Stomach (tissue), 4 donors: Measurements from ENCODE around the gene NOVA2.

ENCODE experiments used
- CTCF ChIP-seq, 7 experiments: fragments of 450-650 bp in 4 of 7; fragments of 200-600 bp in 3 of 7; sonication (generic) in 3 of 7; IDR thresholded peaks; one replicate each; pipeline ENCODE4 v1.5.1; 2016 to 2019; ENCODE audit warnings: antibody characterized with exemption in 7 of 7, control low read depth in 2 of 7, mild to moderate bottlenecking in 1 of 7
- POLR2A ChIP-seq, 4 donors: fragments of 450-650 bp; IDR thresholded peaks; one replicate each; pipeline ENCODE4 v1.6.1; 2016; ENCODE audit warnings: antibody characterized with exemption in 4 of 4, control low read depth in 2 of 4, mild to moderate bottlenecking in 1 of 4, moderate library complexity in 1 of 4
- POLR2AphosphoS5 ChIP-seq, 3 donors: sonication (generic); formaldehyde crosslinking; IDR thresholded peaks; one replicate each; pipeline ENCODE4 v1.6.1; 2016; ENCODE audit warnings: antibody characterized with exemption in 3 of 3

GRCh38 chr19:45969676-45970075 lies 4.0 kb downstream of the NOVA2 start:
- TF ChIP-seq POLR2A (IDR thresholded peaks at IDR 0.05) (no peak), CTCF (IDR thresholded peaks at IDR 0.05) (no peak), POLR2AphosphoS5 (IDR thresholded peaks at IDR 0.05) (no peak)
